ENCODE data around the gene CUX1.

- TF ChIP-seq CTCF (IDR thresholded peaks at IDR 0.05) (no peak), POLR2A (IDR thresholded peaks at IDR 0.05) (no peak)
These were observed 100.1 kb downstream of the CUX1 start for GRCh38 chr7:101917566-101917965.

All from uterus (tissue), 2 donors.